Upper lobe of left lung (tissue), 6 donors: ENCODE measurements around the gene CELF1. TPM values are rescaled to one million over a fixed set of nuclear protein-coding genes. Genes with fewer than 3 reads are reported as not detected.
A peak's percentile ranks its signal among the peaks of the same experiment; 100 is the strongest.

Experiments
- ATAC-seq, 2 donors: fragments of 200-7000 bp; cut with Tn5 transposase; one replicate each; pipeline ENCODE4 v1.9.1; 2022; ENCODE audit warnings: mild to moderate bottlenecking in 2 of 2, moderate library complexity in 2 of 2; ENCODE audit not compliant: low FRiP score in 2 of 2
- DNase-seq, 2 donors: peaks; one replicate each; pipeline ENCODE4 v3.0.0-alpha.2; 2019 to 2020
- H3K27ac ChIP-seq, 4 donors: fragments of 200-600 bp; sonication (generic); one replicate each; pipeline ENCODE4 v1.5.1; 2016 to 2019
- H3K27me3 ChIP-seq, 4 donors: fragments of 200-600 bp; sonication (generic); one replicate each; pipeline ENCODE4 v1.5.1; 2017 to 2019
- H3K36me3 ChIP-seq, 4 donors: fragments of 200-600 bp; sonication (generic); one replicate each; pipeline ENCODE4 v1.5.1; 2016 to 2019
- H3K4me1 ChIP-seq, 4 donors: fragments of 200-600 bp; sonication (generic); one replicate each; pipeline ENCODE4 v1.5.1; 2018 to 2019
- H3K4me3 ChIP-seq, 4 donors: fragments of 200-600 bp; sonication (generic); one replicate each; pipeline ENCODE4 v1.5.1; 2017 to 2019; ENCODE audit warnings: mild to moderate bottlenecking in 2 of 4, moderate library complexity in 1 of 4
- H3K9me3 ChIP-seq, 4 donors: fragments of 200-600 bp; sonication (generic); one replicate each; pipeline ENCODE4 v1.5.1; 2018 to 2019
- EP300 ChIP-seq, 4 donors: sonication (generic); formaldehyde crosslinking; IDR thresholded peaks; one replicate each; pipeline ENCODE4 v1.5.1; 2017; ENCODE audit warnings: antibody characterized with exemption in 4 of 4, control low read depth in 2 of 4
- POLR2A ChIP-seq, 4 donors: fragments of 450-650 bp; IDR thresholded peaks; one replicate each; pipeline ENCODE4 v1.5.1; 2016 to 2017; ENCODE audit warnings: antibody characterized with exemption in 4 of 4, mild to moderate bottlenecking in 2 of 4
- POLR2AphosphoS5 ChIP-seq, 2 donors: sonication (generic); formaldehyde crosslinking; IDR thresholded peaks; one replicate each; pipeline ENCODE4 v1.5.1; 2017; ENCODE audit warnings: antibody characterized with exemption in 2 of 2
- WGBS, 2 donors: methylation state at CpG; one replicate each; pipeline ENCODE4 v1.1.5; 2017 to 2018; 5-methylcytosine and 5-hydroxymethylcytosine counted together
- total RNA-seq, 6 donors: library from RNA; depleted of rRNA in 4 of 6; stranded (reverse); fragments of >200 nt in 4 of 6; gene quantifications; one replicate each; pipeline versions ENCODE4 v1.1.0 to v1.2.1, GENCODE V29; 2016 to 2021
- TF ChIP-seq, protein P1 (sequence below), 6 experiments: fragments of 450-650 bp in 4 of 6; fragments of 200-600 bp in 2 of 6; sonication (generic) in 2 of 6; IDR thresholded peaks; one replicate each; pipeline ENCODE4 v1.5.1; 2016 to 2019; ENCODE audit warnings: antibody characterized with exemption in 6 of 6
- donor health status: DM: no; HTN: no; CAD: no; lungs with moderate emphysema.
- donor health status: DM: no; HTN: yes; CAD: no; lungs with severe emphysema.

CELF1 gene
- total RNA-seq, 6 donors from 2014 or later, result 82.7 to 194 (median 113) TPM

DNA sequence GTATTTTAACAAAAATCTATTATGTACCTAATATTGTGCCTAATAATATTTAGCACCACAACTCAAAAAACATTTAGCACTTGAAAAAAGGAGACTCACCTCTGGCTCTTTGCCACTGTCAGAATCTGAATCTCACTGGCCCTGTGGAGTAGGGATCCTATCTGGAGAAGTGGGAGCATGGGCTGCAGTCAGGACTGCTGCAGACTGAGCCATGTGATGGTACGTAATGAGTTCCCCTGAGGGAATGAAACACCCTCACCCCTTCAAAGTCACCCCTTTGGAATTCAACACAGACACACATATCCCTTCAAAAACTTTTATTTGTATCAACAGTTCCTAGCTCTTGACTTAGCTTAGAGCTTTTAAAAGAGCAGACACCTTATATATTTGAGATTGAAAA lies 19.0 kb upstream of the CELF1 start:
- H3K4me1 ChIP-seq, result peaks cover under 1 to 4% (median 2%) of the 10 kb centered on the region in 4 donors
- H3K27me3 ChIP-seq, result no peaks in the 10 kb centered on the region
- peaks cover 19 to 67% (median 38%) of the 10 kb centered on the region in 4 donors for H3K36me3 ChIP-seq
- no peak overlapping the region for H3K27ac ChIP-seq
- no peak for ATAC-seq
- no peak for DNase-seq
- H3K4me3 ChIP-seq, result no peak overlapping the region
- no peak for TF ChIP-seq POLR2A (IDR thresholded peaks at IDR 0.05)
- TF ChIP-seq POLR2AphosphoS5 (IDR thresholded peaks at IDR 0.05), result no peak
- no peak for TF ChIP-seq EP300 (IDR thresholded peaks at IDR 0.05)
- TF ChIP-seq, protein P1, sequence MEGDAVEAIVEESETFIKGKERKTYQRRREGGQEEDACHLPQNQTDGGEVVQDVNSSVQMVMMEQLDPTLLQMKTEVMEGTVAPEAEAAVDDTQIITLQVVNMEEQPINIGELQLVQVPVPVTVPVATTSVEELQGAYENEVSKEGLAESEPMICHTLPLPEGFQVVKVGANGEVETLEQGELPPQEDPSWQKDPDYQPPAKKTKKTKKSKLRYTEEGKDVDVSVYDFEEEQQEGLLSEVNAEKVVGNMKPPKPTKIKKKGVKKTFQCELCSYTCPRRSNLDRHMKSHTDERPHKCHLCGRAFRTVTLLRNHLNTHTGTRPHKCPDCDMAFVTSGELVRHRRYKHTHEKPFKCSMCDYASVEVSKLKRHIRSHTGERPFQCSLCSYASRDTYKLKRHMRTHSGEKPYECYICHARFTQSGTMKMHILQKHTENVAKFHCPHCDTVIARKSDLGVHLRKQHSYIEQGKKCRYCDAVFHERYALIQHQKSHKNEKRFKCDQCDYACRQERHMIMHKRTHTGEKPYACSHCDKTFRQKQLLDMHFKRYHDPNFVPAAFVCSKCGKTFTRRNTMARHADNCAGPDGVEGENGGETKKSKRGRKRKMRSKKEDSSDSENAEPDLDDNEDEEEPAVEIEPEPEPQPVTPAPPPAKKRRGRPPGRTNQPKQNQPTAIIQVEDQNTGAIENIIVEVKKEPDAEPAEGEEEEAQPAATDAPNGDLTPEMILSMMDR (IDR thresholded peaks at IDR 0.05), result no peak
- H3K9me3 ChIP-seq, result no peaks in the 10 kb centered on the region
- WGBS, 2 donors, result 76 to 91% methylated on average over 1 of the region's 1 CpG

DNA sequence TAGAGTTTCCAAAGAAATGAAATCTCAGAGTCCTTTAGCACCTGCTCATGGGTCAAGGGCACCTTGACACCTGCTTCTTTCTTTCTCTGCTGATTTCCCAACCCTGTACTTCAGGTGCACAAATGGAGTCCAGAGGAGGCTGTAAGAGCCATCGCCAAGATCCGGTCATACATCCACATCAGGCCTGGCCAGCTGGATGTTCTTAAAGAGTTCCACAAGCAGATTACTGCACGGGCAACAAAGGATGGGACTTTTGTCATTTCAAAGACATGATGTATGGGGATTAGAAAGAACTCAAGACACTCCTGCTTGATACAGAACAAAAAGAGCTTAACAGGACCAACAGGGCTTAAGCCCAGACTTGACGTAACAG lies 18.4 kb upstream of the CELF1 start:
- no peaks in the 10 kb centered on the region for H3K9me3 ChIP-seq
- ATAC-seq (no peak), DNase-seq (peak in 1 of 2 donors; percentile 51)
- no peak overlapping the region for H3K4me3 ChIP-seq
- peaks cover 3 to 9% (median 7%) of the 10 kb centered on the region in 4 donors for H3K4me1 ChIP-seq
- TF ChIP-seq EP300 (IDR thresholded peaks at IDR 0.05) (no peak), POLR2A (IDR thresholded peaks at IDR 0.05) (no peak), POLR2AphosphoS5 (IDR thresholded peaks at IDR 0.05) (no peak)
- TF ChIP-seq, protein P1 (IDR thresholded peaks at IDR 0.05), result no peak
- H3K27me3 ChIP-seq, result no peaks in the 10 kb centered on the region
- H3K36me3 ChIP-seq, result peaks cover 19 to 63% (median 38%) of the 10 kb centered on the region in 4 donors
- 86 to 93% methylated on average over 4 of the region's 4 CpGs for WGBS, 2 donors
- no peak overlapping the region for H3K27ac ChIP-seq

DNA sequence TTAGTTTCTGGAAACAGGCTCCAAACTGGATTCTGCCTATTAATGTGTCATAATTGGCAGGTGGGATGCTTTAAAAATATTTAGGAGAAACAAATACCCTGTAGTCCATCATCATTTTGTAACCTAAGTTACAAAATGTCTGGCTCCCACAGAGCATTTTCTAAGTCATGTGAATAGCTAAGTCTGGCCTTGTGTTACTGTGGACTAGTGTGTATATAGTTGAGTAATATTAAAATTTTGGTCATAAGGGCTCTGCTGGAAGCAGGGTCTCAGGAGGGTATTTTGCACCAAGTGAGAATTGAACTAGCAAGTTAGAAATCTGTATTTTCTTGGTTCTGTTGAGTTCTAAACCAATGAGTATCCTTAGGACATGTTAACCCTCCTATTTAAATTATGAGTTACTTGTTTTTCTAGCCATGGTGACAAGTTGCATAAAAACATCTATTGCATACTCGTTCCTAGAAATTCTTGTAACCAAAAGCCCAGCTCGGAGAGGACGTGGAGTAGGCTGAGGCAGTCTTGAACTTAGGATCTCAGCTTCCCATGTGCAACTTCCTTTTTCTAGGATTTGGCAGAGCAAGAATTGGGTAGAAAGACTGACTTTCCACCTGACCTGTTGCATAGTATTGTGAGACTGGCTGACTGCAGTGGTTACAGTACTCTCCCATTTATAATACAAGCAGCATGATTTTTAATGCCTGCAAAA lies 17.9 kb upstream of the CELF1 start:
- Histone ChIP-seq H3K36me3 (peaks cover 19 to 62% (median 38%) of the 10 kb centered on the region in 4 donors), H3K4me3 (no peak overlapping the region), H3K27me3 (no peaks in the 10 kb centered on the region), H3K9me3 (no peaks in the 10 kb centered on the region), H3K4me1 (peaks cover 3 to 15% (median 8%) of the 10 kb centered on the region in 4 donors), H3K27ac (no peak overlapping the region)
- DNase-seq (no peak), ATAC-seq (peak in 1 of 2 donors; percentile 46)
- no peak for TF ChIP-seq POLR2AphosphoS5 (IDR thresholded peaks at IDR 0.05)
- no peak for TF ChIP-seq POLR2A (IDR thresholded peaks at IDR 0.05)
- no peak for TF ChIP-seq EP300 (IDR thresholded peaks at IDR 0.05)
- TF ChIP-seq, protein P1 (IDR thresholded peaks at IDR 0.05), result no peak
- 85 to 88% methylated on average over 3 of the region's 3 CpGs for WGBS, 2 donors

DNA sequence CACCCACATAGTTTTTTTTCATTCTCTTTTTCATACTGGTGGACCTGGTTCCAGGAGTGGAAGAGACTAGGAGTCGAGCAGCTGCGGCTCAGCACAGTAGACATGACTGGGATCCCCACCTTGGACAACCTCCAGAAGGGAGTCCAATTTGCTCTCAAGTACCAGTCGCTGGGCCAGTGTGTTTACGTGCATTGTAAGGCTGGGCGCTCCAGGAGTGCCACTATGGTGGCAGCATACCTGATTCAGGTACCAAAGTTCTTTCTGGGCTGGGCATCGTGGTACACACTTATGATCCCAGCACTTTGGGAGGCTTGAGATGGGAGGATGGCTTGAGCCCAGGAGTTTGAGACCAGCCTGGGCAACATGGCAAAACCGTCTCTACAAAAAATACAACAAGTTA lies 16.7 kb upstream of the CELF1 start:
- DNase-seq (no peak), ATAC-seq (no peak)
- peaks cover 17 to 51% (median 30%) of the 10 kb centered on the region in 4 donors for H3K36me3 ChIP-seq
- H3K9me3 ChIP-seq, result no peaks in the 10 kb centered on the region
- H3K4me3 ChIP-seq, result no peak overlapping the region
- no peaks in the 10 kb centered on the region for H3K27me3 ChIP-seq
- 95 to 97% methylated on average over 7 of the region's 7 CpGs for WGBS, 2 donors
- peaks cover 7 to 21% (median 13%) of the 10 kb centered on the region in 4 donors for H3K4me1 ChIP-seq
- TF ChIP-seq POLR2A (IDR thresholded peaks at IDR 0.05) (no peak), EP300 (IDR thresholded peaks at IDR 0.05) (no peak), POLR2AphosphoS5 (IDR thresholded peaks at IDR 0.05) (no peak)
- TF ChIP-seq, protein P1 (IDR thresholded peaks at IDR 0.05), result no peak
- peak overlapping the region in 1 of 4 donors; percentile 4 for H3K27ac ChIP-seq
